Measurements from ENCODE around the gene ZNF418. TPM values are rescaled to one million over a fixed set of nuclear protein-coding genes. Genes with fewer than 3 reads are reported as not detected.
A peak's percentile ranks its signal among the peaks of the same experiment; 100 is the strongest.

ZNF418 gene
- total and polyA plus RNA-seq, 2 of the 13 experiments (the other 11 are each of a cell fraction or from before 2014, with no cell fraction given), result 0.07 to 0.27 TPM

DNA sequence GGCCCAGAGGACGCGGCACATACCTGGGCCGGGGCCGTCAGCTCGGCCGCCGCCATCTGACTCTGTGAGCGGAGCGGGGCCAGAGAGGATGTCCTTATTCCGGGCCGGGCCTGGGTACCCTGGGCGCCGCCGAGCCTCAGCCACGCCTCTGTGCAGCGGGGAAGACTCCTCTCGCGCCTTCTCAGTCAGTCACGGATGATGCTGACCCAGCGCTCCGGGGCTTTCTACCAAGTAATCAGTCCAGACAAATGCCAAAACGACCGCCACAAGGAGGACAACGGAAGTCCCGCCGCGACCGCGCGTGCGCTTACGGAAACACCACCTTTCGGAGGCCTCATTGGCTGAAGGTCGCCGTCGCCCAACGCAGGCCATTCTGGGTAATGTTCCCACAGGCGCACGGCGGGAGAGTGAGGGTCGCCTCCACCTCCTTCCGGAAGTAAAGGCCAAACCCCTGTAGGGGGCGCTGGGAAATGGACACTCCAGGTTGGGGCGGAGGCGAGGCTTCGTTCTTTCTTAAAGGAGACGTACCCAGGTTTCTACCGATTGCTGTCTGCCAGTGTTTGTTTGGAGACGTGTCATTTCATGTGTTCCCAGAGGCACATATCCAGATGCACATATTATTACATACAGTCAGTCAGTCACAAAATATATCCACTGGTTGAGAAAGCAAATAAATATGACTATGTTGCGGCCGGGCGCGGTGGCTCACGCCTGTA, 12.4 kb upstream of the ZNF418 start, which contains the start of gene ZNF256 (continued):
- TF ChIP-seq, protein P1, sequence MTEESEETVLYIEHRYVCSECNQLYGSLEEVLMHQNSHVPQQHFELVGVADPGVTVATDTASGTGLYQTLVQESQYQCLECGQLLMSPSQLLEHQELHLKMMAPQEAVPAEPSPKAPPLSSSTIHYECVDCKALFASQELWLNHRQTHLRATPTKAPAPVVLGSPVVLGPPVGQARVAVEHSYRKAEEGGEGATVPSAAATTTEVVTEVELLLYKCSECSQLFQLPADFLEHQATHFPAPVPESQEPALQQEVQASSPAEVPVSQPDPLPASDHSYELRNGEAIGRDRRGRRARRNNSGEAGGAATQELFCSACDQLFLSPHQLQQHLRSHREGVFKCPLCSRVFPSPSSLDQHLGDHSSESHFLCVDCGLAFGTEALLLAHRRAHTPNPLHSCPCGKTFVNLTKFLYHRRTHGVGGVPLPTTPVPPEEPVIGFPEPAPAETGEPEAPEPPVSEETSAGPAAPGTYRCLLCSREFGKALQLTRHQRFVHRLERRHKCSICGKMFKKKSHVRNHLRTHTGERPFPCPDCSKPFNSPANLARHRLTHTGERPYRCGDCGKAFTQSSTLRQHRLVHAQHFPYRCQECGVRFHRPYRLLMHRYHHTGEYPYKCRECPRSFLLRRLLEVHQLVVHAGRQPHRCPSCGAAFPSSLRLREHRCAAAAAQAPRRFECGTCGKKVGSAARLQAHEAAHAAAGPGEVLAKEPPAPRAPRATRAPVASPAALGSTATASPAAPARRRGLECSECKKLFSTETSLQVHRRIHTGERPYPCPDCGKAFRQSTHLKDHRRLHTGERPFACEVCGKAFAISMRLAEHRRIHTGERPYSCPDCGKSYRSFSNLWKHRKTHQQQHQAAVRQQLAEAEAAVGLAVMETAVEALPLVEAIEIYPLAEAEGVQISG (CRISPR knock-in tag; IDR thresholded peaks at IDR 0.05), result peak; percentile 89
- TF ChIP-seq RFX5 (IDR thresholded peaks at IDR 0.05; ENCODE audit: low read depth, low read length) (no peak), ZNF879 (CRISPR knock-in tag; IDR thresholded peaks at IDR 0.05) (no peak), MAZ (IDR thresholded peaks at IDR 0.05; ENCODE audit: borderline replicate concordance, low read depth, low read length) (peak; percentile 88; the same call in 1 of the 2 replicates), MAZ (CRISPR knock-in tag; IDR thresholded peaks at IDR 0.05; ENCODE audit: low read depth) (peak; percentile 65), KDM5B (CRISPR knock-in tag; IDR thresholded peaks at IDR 0.05; ENCODE audit: borderline replicate concordance) (no peak; the same call in 1 of the 2 replicates), ZNF766 (CRISPR knock-in tag; IDR thresholded peaks at IDR 0.05; ENCODE audit: borderline replicate concordance) (0 out of 2 replicates have a peak, but pooled peaks have one; percentile 68), JDP2 (CRISPR knock-in tag; IDR thresholded peaks at IDR 0.05; ENCODE audit: borderline replicate concordance) (no peak), ZNF792 (CRISPR knock-in tag; IDR thresholded peaks at IDR 0.05) (0 out of 2 replicates have a peak, but pooled peaks have one; percentile 26), MYNN (CRISPR knock-in tag; IDR thresholded peaks at IDR 0.05; ENCODE audit: low read depth) (no peak), ZNF746 (CRISPR knock-in tag; IDR thresholded peaks at IDR 0.05) (no peak), ZFAT (CRISPR knock-in tag; conservative IDR thresholded peaks at IDR 0.05) (no peak), SOX5 (CRISPR knock-in tag; IDR thresholded peaks at IDR 0.05; ENCODE audit: borderline replicate concordance) (peak; percentile 31; the same call in 1 of the 2 replicates), DMAP1 (CRISPR knock-in tag; IDR thresholded peaks at IDR 0.05) (peak; percentile 59; the same call in 1 of the 2 replicates), ZNF253 (CRISPR knock-in tag; IDR thresholded peaks at IDR 0.05; ENCODE audit: borderline replicate concordance) (no peak), AHR (CRISPR knock-in tag; IDR thresholded peaks at IDR 0.05) (peak; percentile 79; the same call in 1 of the 2 replicates), ZNF282 (IDR thresholded peaks at IDR 0.05; ENCODE audit: partially characterized antibody) (no peak), PHF20 (CRISPR knock-in tag; IDR thresholded peaks at IDR 0.05) (peak; percentile 92), ZNF589 (CRISPR knock-in tag; conservative IDR thresholded peaks at IDR 0.05) (no peak)
- TF ChIP-seq, protein P2, sequence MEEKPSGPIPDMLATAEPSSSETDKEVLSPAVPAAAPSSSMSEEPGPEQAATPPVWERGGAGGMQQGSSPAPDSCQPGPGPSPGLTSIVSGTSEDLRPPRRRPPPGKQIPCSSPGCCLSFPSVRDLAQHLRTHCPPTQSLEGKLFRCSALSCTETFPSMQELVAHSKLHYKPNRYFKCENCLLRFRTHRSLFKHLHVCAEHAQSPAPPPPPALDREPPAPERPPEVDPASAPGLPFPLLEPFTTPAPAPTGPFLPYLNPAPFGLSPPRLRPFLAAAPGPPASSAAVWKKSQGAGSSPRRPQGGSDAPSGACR (CRISPR knock-in tag; IDR thresholded peaks at IDR 0.05), result peak; percentile 68; the same call in 1 of the 2 replicates
- TF ChIP-seq, protein P3, sequence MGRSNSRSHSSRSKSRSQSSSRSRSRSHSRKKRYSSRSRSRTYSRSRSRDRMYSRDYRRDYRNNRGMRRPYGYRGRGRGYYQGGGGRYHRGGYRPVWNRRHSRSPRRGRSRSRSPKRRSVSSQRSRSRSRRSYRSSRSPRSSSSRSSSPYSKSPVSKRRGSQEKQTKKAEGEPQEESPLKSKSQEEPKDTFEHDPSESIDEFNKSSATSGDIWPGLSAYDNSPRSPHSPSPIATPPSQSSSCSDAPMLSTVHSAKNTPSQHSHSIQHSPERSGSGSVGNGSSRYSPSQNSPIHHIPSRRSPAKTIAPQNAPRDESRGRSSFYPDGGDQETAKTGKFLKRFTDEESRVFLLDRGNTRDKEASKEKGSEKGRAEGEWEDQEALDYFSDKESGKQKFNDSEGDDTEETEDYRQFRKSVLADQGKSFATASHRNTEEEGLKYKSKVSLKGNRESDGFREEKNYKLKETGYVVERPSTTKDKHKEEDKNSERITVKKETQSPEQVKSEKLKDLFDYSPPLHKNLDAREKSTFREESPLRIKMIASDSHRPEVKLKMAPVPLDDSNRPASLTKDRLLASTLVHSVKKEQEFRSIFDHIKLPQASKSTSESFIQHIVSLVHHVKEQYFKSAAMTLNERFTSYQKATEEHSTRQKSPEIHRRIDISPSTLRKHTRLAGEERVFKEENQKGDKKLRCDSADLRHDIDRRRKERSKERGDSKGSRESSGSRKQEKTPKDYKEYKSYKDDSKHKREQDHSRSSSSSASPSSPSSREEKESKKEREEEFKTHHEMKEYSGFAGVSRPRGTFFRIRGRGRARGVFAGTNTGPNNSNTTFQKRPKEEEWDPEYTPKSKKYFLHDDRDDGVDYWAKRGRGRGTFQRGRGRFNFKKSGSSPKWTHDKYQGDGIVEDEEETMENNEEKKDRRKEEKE (IDR thresholded peaks at IDR 0.05), result no peak
- TF ChIP-seq, protein P4, sequence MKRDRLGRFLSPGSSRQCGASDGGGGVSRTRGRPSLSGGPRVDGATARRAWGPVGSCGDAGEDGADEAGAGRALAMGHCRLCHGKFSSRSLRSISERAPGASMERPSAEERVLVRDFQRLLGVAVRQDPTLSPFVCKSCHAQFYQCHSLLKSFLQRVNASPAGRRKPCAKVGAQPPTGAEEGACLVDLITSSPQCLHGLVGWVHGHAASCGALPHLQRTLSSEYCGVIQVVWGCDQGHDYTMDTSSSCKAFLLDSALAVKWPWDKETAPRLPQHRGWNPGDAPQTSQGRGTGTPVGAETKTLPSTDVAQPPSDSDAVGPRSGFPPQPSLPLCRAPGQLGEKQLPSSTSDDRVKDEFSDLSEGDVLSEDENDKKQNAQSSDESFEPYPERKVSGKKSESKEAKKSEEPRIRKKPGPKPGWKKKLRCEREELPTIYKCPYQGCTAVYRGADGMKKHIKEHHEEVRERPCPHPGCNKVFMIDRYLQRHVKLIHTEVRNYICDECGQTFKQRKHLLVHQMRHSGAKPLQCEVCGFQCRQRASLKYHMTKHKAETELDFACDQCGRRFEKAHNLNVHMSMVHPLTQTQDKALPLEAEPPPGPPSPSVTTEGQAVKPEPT (CRISPR knock-in tag; IDR thresholded peaks at IDR 0.05; ENCODE audit: low read depth), result no peak

Measured in HepG2 (cell line).